Smooth muscle cell (in vitro differentiated cells): ENCODE measurements around the gene OAS1. TPM values are rescaled to one million over a fixed set of nuclear protein-coding genes. Genes with fewer than 3 reads are reported as not detected.

ENCODE experiments used
- DNase-seq: peaks from one replicate; lab custom pipeline; 2025; ENCODE audit not compliant: unreplicated experiment; lab: John Stamatoyannopoulos, UW
- H2AFZ ChIP-seq: fragments of 200-600 bp; sonication (generic); 2 replicates; pipeline ENCODE4 v1.6.0; 2016; ENCODE audit warnings: antibody characterized with exemption, low read depth, mild to moderate bottlenecking
- H3F3A ChIP-seq: fragments of 200-600 bp; sonication (generic); 2 replicates; pipeline ENCODE4 v1.6.0; 2017; ENCODE audit warnings: antibody characterized with exemption, low read depth
- H3K27ac ChIP-seq: fragments of 200-600 bp; sonication (generic); 2 replicates; pipeline ENCODE4 v1.5.1; 2016; ENCODE audit warnings: low read depth, mild to moderate bottlenecking
- H3K27me3 ChIP-seq: fragments of 200-600 bp; sonication (generic); 2 replicates; pipeline ENCODE4 v1.6.1; 2016; ENCODE audit warnings: low read depth, mild to moderate bottlenecking
- H3K36me3 ChIP-seq: fragments of 200-600 bp; sonication (generic); 2 replicates; pipeline ENCODE4 v1.5.1; 2016; ENCODE audit warnings: low read depth
- H3K4me1 ChIP-seq: fragments of 200-600 bp; sonication (generic); 2 replicates; pipeline ENCODE4 v1.5.1; 2016; ENCODE audit warnings: low read depth
- H3K4me2 ChIP-seq: fragments of 200-600 bp; sonication (generic); 2 replicates; pipeline ENCODE4 v1.6.0; 2016; ENCODE audit warnings: mild to moderate bottlenecking
- H3K4me3 ChIP-seq: fragments of 200-600 bp; sonication (generic); 2 replicates; pipeline ENCODE4 v1.5.1; 2016; ENCODE audit warnings: mild to moderate bottlenecking
- H3K79me2 ChIP-seq: fragments of 200-600 bp; sonication (generic); 2 replicates; pipeline ENCODE4 v1.6.0; 2016; ENCODE audit warnings: low read depth, mild to moderate bottlenecking
- H3K9ac ChIP-seq: fragments of 200-600 bp; sonication (generic); 2 replicates; pipeline ENCODE4 v1.6.0; 2016; ENCODE audit warnings: low read depth
- H3K9me3 ChIP-seq: fragments of 200-600 bp; sonication (generic); replicated peaks from 2 replicates; pipeline ENCODE4 v1.5.1; 2016; ENCODE audit warnings: low read depth
- H4K20me1 ChIP-seq: fragments of 200-600 bp; sonication (generic); 2 replicates; pipeline ENCODE4 v1.6.0; 2016; ENCODE audit warnings: low read depth
- WGBS: methylation state at CpG from one replicate; pipeline ENCODE4 v1.1.7; 2016; ENCODE audit warnings: low lambda C conversion rate; 5-methylcytosine and 5-hydroxymethylcytosine counted together
- polyA plus RNA-seq: library from polyadenylated mRNA; unstranded; fragments of >200 nt; fragmentation: Nextera tagmentation; extraction: Ambion mirVana; gene quantifications from 2 replicates; pipeline ENCODE4 v1.2.1, GENCODE V29; 2016
- total RNA-seq: library from RNA; depleted of rRNA; stranded (reverse); fragments of >200 nt; gene quantifications from 2 replicates; pipeline ENCODE4 v1.2.3, GENCODE V29; 2014
- TF ChIP-seq, protein P1 (sequence below): fragments of 200-600 bp; sonication (generic); IDR thresholded peaks from 2 replicates; pipeline ENCODE4 v1.5.1; 2017; ENCODE audit warnings: borderline replicate concordance, mild to moderate bottlenecking, antibody characterized with exemption; ENCODE audit not compliant: insufficient read depth, poor library complexity, severe bottlenecking

The OAS1 gene
- total and polyA plus RNA-seq, 2 experiments from 2014 or later = 0.27 TPM; not detected in 1

GRCh38 chr12:112887550-112887949 is 19.2 kb upstream of the OAS1 start:
- Histone ChIP-seq H3F3A (no peaks in the 10 kb centered on the region), H2AFZ (no peak overlapping the region), H3K79me2 (no peaks in the 10 kb centered on the region), H3K27ac (no peak overlapping the region), H3K4me1 (no peaks in the 10 kb centered on the region), H3K9me3 (no peaks in the 10 kb centered on the region), H3K9ac (no peak overlapping the region), H3K4me3 (no peak overlapping the region), H3K4me2 (no peak overlapping the region), H3K27me3 (peaks cover 5% of the 10 kb centered on the region), H4K20me1 (no peaks in the 10 kb centered on the region), H3K36me3 (no peaks in the 10 kb centered on the region)
- 77% methylated on average over 2 of the region's 2 CpGs for WGBS
- TF ChIP-seq, protein P1, sequence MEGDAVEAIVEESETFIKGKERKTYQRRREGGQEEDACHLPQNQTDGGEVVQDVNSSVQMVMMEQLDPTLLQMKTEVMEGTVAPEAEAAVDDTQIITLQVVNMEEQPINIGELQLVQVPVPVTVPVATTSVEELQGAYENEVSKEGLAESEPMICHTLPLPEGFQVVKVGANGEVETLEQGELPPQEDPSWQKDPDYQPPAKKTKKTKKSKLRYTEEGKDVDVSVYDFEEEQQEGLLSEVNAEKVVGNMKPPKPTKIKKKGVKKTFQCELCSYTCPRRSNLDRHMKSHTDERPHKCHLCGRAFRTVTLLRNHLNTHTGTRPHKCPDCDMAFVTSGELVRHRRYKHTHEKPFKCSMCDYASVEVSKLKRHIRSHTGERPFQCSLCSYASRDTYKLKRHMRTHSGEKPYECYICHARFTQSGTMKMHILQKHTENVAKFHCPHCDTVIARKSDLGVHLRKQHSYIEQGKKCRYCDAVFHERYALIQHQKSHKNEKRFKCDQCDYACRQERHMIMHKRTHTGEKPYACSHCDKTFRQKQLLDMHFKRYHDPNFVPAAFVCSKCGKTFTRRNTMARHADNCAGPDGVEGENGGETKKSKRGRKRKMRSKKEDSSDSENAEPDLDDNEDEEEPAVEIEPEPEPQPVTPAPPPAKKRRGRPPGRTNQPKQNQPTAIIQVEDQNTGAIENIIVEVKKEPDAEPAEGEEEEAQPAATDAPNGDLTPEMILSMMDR = no peak
- no peak for DNase-seq

GRCh38 chr12:112891093-112892024 is 15.4 kb upstream of the OAS1 start:
- Histone ChIP-seq H3K27me3 (no peaks in the 10 kb centered on the region), H3K9ac (no peak overlapping the region), H3K4me2 (no peak overlapping the region), H3K36me3 (no peaks in the 10 kb centered on the region), H4K20me1 (no peaks in the 10 kb centered on the region), H3K79me2 (no peaks in the 10 kb centered on the region), H3F3A (no peaks in the 10 kb centered on the region), H2AFZ (no peak overlapping the region), H3K27ac (no peak overlapping the region), H3K9me3 (no peaks in the 10 kb centered on the region), H3K4me1 (no peaks in the 10 kb centered on the region), H3K4me3 (no peak overlapping the region)
- TF ChIP-seq, protein P1 = no peak
- WGBS = 86% methylated on average over 6 of the region's 6 CpGs
- DNase-seq = no peak

DNA sequence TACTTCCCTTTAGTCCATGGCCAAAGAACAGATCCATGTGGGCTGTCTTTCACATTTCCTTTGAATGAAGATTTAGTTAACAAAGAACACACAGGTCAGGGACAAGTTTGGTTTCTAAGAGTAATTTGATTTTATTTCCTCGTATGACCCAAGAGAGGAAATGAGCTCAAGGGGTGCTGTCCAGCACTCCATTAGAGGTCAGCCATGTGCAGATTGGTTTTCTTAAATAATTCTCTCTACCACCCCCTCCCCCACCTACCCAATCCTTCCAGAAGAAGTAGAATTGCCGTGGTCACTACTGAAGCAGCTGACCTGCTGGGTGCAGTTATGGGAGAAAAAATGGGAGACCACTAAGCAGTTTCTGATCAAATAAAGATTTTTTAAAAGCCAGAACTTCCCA is 13.9 kb upstream of the OAS1 start:
- Histone ChIP-seq H3K79me2 (no peaks in the 10 kb centered on the region), H3K4me3 (no peak overlapping the region), H3K27me3 (peaks cover 6% of the 10 kb centered on the region), H3K27ac (no peak overlapping the region), H3F3A (no peaks in the 10 kb centered on the region), H3K4me1 (no peaks in the 10 kb centered on the region), H3K36me3 (no peaks in the 10 kb centered on the region), H3K9me3 (no peaks in the 10 kb centered on the region), H4K20me1 (no peaks in the 10 kb centered on the region), H2AFZ (no peak overlapping the region), H3K4me2 (no peak overlapping the region), H3K9ac (no peak overlapping the region)
- WGBS = 66% methylated on average over 2 of the region's 2 CpGs
- DNase-seq = no peak
- TF ChIP-seq, protein P1 = no peak

DNA sequence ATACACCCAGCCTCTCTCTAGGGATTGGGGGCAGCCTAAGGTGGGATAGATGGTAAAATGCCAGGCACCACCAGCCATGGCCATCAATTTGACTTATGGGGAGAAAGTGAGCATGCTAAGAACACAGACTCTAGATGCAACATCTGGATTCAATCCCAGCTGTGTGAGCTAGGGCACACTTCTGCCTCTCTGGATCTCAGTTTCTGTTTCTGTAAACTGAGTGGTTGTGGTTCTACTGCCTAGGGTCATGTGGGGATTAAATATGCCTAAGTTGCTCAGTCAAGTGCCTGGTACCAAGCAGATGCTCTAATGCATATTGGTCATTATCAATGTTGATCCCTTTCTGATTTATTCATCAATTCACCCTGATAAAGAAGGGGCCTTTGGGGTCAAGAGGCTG is 12.6 kb upstream of the OAS1 start:
- Histone ChIP-seq H3K27me3 (peaks cover 15% of the 10 kb centered on the region), H3K4me3 (no peak overlapping the region), H3K79me2 (no peaks in the 10 kb centered on the region), H3F3A (no peaks in the 10 kb centered on the region), H3K4me1 (no peaks in the 10 kb centered on the region), H3K36me3 (no peaks in the 10 kb centered on the region), H4K20me1 (no peaks in the 10 kb centered on the region), H2AFZ (no peak overlapping the region), H3K9ac (no peak overlapping the region), H3K27ac (no peak overlapping the region), H3K4me2 (no peak overlapping the region), H3K9me3 (no peaks in the 10 kb centered on the region)
- TF ChIP-seq, protein P1 = no peak
- no peak for DNase-seq
